GM12874 (cell line): ENCODE results near the gene AGPAT4.

Source experiments
- TF ChIP-seq, protein P1 (sequence below): IDR thresholded peaks from 2 replicates; pipeline ENCODE4 v1.5.1; 2011; ENCODE audit warnings: low read depth, mild to moderate bottlenecking, control low read depth, low read length, moderate library complexity; ENCODE audit not compliant: insufficient read depth

AGPAT4 gene

GRCh38 chr6:161238081-161238480 is 35.8 kb downstream of the AGPAT4 start:
- TF ChIP-seq, protein P1, sequence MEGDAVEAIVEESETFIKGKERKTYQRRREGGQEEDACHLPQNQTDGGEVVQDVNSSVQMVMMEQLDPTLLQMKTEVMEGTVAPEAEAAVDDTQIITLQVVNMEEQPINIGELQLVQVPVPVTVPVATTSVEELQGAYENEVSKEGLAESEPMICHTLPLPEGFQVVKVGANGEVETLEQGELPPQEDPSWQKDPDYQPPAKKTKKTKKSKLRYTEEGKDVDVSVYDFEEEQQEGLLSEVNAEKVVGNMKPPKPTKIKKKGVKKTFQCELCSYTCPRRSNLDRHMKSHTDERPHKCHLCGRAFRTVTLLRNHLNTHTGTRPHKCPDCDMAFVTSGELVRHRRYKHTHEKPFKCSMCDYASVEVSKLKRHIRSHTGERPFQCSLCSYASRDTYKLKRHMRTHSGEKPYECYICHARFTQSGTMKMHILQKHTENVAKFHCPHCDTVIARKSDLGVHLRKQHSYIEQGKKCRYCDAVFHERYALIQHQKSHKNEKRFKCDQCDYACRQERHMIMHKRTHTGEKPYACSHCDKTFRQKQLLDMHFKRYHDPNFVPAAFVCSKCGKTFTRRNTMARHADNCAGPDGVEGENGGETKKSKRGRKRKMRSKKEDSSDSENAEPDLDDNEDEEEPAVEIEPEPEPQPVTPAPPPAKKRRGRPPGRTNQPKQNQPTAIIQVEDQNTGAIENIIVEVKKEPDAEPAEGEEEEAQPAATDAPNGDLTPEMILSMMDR: no peak

DNA sequence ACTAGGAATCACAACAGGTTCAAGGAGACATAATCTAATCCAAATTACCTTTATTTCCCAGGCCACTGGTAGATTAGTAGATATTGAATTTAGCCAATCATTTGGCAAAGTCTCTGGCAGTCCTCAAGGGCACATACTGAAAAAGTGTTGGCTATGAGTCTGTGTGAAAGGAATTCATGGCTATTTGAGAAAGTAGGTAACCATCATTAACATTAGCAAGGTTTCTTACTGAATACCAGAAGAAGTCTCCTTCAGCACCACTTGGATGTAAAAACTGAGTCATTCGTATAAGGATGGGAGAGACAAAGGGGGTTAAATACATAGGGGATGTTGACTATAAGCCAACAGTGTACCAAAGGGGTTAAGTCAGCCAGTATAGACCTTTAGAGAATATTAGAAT is 36.7 kb downstream of the AGPAT4 start:
- TF ChIP-seq, protein P1: no peak

GRCh38 chr6:161235776-161236633 is 37.9 kb downstream of the AGPAT4 start:
- TF ChIP-seq, protein P1: no peak

DNA sequence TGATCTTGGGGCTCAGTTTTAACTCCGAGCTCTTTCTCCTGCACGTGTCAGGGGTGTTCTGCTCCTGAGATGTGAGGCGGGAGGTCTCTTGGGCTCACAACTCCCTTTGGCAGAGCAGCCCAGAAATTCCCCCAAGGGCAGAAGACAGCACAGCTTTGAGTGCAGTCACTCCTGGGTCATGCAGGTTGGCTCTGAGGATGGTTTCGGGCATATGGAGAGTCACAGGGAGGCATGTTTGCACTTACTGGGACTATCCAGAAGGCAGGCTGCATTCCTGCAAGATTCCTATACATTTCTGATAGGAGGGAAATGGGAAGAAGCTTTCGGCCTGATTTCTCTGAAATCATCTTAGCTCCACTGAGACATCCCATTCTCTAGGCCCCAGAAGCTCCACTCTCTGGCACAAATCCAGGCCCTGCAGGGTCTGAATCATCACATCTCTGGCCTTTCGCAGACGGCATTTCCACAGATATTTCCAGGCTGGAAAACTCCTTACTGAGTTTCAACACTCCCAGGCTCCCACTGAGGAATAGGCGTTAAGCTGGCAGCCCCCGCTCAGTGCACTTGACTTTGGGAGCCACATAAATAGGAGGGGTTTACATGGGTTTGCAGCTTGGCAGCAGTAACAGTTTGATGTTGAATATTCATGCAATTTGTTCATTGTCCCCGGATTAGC is 39.7 kb downstream of the AGPAT4 start:
- TF ChIP-seq, protein P1: no peak

GRCh38 chr6:161232467-161232866 is 41.4 kb downstream of the AGPAT4 start:
- TF ChIP-seq, protein P1: no peak

DNA sequence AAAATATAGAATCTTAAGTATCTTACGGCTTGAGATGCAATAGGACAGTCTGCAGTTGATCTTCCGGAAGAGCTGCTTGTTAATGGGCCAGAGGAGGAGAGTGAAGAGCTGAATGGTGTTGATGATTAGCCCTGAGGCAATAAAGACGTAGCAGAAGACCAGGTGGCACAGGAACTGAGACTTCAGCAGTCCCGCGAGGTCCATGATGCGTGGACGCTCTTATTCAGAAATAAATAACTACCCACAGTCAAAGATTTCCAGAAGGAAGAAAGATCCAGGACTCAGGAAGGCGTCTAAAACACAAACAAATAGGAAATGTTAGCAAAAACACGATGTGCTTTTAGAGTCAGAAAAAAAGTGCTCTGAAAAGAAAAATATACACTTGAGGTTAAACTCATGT is 41.9 kb downstream of the AGPAT4 start:
- TF ChIP-seq, protein P1: no peak

GRCh38 chr6:161230339-161230738 is 43.5 kb downstream of the AGPAT4 start:
- TF ChIP-seq, protein P1: no peak
